Esophagus muscularis mucosa (tissue), 4 donors: ENCODE measurements around the gene MAP9. TPM values are rescaled to one million over a fixed set of nuclear protein-coding genes. Genes with fewer than 3 reads are reported as not detected.

ENCODE experiments used
- DNase-seq: peaks from one replicate; pipeline ENCODE4 v3.0.0-alpha.2; 2017; ENCODE audit errors: extremely low spot score
- H3K27ac ChIP-seq, 4 donors: fragments of 200-600 bp; sonication (generic); replicated peaks in 1 of 4; 1 replicate in 3 of 4; 2 replicates in 1 of 4; pipeline ENCODE4 v1.5.1; 2016 to 2019; ENCODE audit warnings: mild to moderate bottlenecking in 1 of 4
- H3K27me3 ChIP-seq, 4 donors: fragments of 200-600 bp; sonication (generic); one replicate each; pipeline versions ENCODE4 v1.5.1 to v1.6.0; 2016 to 2019
- H3K36me3 ChIP-seq, 4 donors: fragments of 200-600 bp; sonication (generic); one replicate each; pipeline ENCODE4 v1.5.1; 2016 to 2019
- H3K4me1 ChIP-seq, 4 donors: fragments of 200-600 bp; sonication (generic); one replicate each; pipeline ENCODE4 v1.5.1; 2016 to 2019
- H3K4me3 ChIP-seq, 4 donors: fragments of 200-600 bp; sonication (generic); 1 replicate in 2 of 4; 2 replicates in 2 of 4; pipeline ENCODE4 v1.5.1; 2016 to 2019; ENCODE audit warnings: mild to moderate bottlenecking in 4 of 4, moderate library complexity in 1 of 4
- H3K9me3 ChIP-seq, 4 donors: fragments of 200-600 bp; sonication (generic); 1 replicate in 3 of 4; 2 replicates in 1 of 4; pipeline ENCODE4 v1.5.1; 2016 to 2019
- EP300 ChIP-seq: sonication (generic); formaldehyde crosslinking; IDR thresholded peaks from one replicate; pipeline ENCODE4 v1.6.1; 2017; ENCODE audit warnings: antibody characterized with exemption
- POLR2A ChIP-seq: fragments of 450-650 bp; IDR thresholded peaks from one replicate; pipeline ENCODE4 v1.6.1; 2017; ENCODE audit warnings: antibody characterized with exemption, moderate library complexity, mild to moderate bottlenecking, low read depth
- POLR2AphosphoS5 ChIP-seq, 2 donors: sonication (generic); formaldehyde crosslinking; IDR thresholded peaks; one replicate each; pipeline ENCODE4 v1.6.1; 2017; ENCODE audit warnings: antibody characterized with exemption in 2 of 2
- WGBS: methylation state at CpG from one replicate; pipeline ENCODE4 v1.1.5; 2018; 5-methylcytosine and 5-hydroxymethylcytosine counted together
- intact Hi-C: fragments of 100-400 bp; cut with DNase I; formaldehyde crosslinking; loops from one replicate; pipeline ENCODE4 v1.15.1; 2023
- total RNA-seq, 4 donors: library from RNA; depleted of rRNA; stranded (reverse); fragments of >200 nt; gene quantifications; one replicate each; pipeline versions ENCODE4 v1.1.0 to v1.2.1, GENCODE V29; 2016
- TF ChIP-seq, protein P1 (sequence below), 3 experiments: fragments of 200-600 bp in 2 of 3; fragments of 450-650 bp in 1 of 3; sonication (generic) in 2 of 3; IDR thresholded peaks; one replicate each; pipeline ENCODE4 v1.5.1; 2017 to 2019; ENCODE audit warnings: antibody characterized with exemption in 3 of 3, mild to moderate bottlenecking in 2 of 3, moderate library complexity in 1 of 3

Gene MAP9
- total RNA-seq, 4 donors from 2014 or later, result 7.6 to 11.4 (median 10.1) TPM

GRCh38 chr4:155339999-155340398 lies 36.8 kb downstream of the MAP9 start:
- no peak for DNase-seq
- Histone ChIP-seq H3K27me3 (no peaks in the 10 kb centered on the region), H3K27ac (no peak overlapping the region), H3K4me3 (no peak overlapping the region), H3K9me3 (no peaks in the 10 kb centered on the region), H3K36me3 (peaks cover 0 to 5% (median 0%) of the 10 kb centered on the region in 4 donors), H3K4me1 (no peaks in the 10 kb centered on the region)
- TF ChIP-seq POLR2AphosphoS5 (IDR thresholded peaks at IDR 0.05) (no peak), POLR2A (no peak), EP300 (no peak)
- TF ChIP-seq, protein P1, sequence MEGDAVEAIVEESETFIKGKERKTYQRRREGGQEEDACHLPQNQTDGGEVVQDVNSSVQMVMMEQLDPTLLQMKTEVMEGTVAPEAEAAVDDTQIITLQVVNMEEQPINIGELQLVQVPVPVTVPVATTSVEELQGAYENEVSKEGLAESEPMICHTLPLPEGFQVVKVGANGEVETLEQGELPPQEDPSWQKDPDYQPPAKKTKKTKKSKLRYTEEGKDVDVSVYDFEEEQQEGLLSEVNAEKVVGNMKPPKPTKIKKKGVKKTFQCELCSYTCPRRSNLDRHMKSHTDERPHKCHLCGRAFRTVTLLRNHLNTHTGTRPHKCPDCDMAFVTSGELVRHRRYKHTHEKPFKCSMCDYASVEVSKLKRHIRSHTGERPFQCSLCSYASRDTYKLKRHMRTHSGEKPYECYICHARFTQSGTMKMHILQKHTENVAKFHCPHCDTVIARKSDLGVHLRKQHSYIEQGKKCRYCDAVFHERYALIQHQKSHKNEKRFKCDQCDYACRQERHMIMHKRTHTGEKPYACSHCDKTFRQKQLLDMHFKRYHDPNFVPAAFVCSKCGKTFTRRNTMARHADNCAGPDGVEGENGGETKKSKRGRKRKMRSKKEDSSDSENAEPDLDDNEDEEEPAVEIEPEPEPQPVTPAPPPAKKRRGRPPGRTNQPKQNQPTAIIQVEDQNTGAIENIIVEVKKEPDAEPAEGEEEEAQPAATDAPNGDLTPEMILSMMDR (IDR thresholded peaks at IDR 0.05), result no peak
- intact Hi-C loops, result no loop called here
- WGBS, result 85% methylated on average over 6 of the region's 6 CpGs

DNA sequence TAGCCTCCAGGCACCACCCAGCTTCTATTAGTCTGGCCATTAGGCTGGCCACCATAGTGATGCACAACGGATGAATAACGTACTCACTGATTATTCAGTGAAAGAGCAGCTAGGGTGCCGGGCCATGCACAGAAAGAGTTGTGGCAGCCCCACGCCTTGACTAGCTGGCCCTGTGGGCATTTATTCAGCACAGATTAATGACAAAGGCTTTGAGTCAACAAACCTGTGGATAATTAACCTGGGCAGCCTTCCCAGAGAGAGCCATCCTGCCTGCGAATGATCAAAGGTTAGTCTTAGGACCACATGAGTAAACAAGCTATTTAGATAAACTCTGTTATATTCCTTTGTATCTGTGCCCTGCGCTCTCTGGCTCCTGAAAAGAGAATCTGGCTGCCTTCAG lies 37.2 kb downstream of the MAP9 start:
- WGBS, result 76% methylated on average over 6 of the region's 6 CpGs
- Histone ChIP-seq H3K27ac (no peak overlapping the region), H3K4me1 (no peaks in the 10 kb centered on the region), H3K27me3 (no peaks in the 10 kb centered on the region), H3K9me3 (no peaks in the 10 kb centered on the region), H3K4me3 (no peak overlapping the region), H3K36me3 (peaks cover 0 to 5% (median 0%) of the 10 kb centered on the region in 4 donors)
- intact Hi-C loops, result no loop called here
- TF ChIP-seq, protein P1 (IDR thresholded peaks at IDR 0.05), result no peak
- TF ChIP-seq POLR2AphosphoS5 (IDR thresholded peaks at IDR 0.05) (no peak), POLR2A (no peak), EP300 (no peak)
- DNase-seq, result no peak

- H3K4me3 ChIP-seq, result no peak overlapping the region
- H3K27ac ChIP-seq, result no peak overlapping the region
- peaks cover 0 to 5% (median 0%) of the 10 kb centered on the region in 4 donors for H3K36me3 ChIP-seq
- intact Hi-C loops, result no loop called here
- no peaks in the 10 kb centered on the region for H3K4me1 ChIP-seq
- no peaks in the 10 kb centered on the region for H3K9me3 ChIP-seq
- DNase-seq, result no peak
- 100% methylated on average over 1 of the region's 1 CpG for WGBS
- H3K27me3 ChIP-seq, result no peaks in the 10 kb centered on the region
- no peak for TF ChIP-seq POLR2A
- no peak for TF ChIP-seq EP300
- TF ChIP-seq, protein P1 (IDR thresholded peaks at IDR 0.05), result no peak
- TF ChIP-seq POLR2AphosphoS5 (IDR thresholded peaks at IDR 0.05), result no peak
Measured at GRCh38 chr4:155338196-155338595, 38.6 kb downstream of the MAP9 start.

- intact Hi-C loops, result no loop called here
- no peaks in the 10 kb centered on the region for H3K9me3 ChIP-seq
- DNase-seq, result no peak
- 93% methylated on average over 3 of the region's 3 CpGs for WGBS
- no peak overlapping the region for H3K27ac ChIP-seq
- no peaks in the 10 kb centered on the region for H3K36me3 ChIP-seq
- H3K4me3 ChIP-seq, result no peak overlapping the region
- TF ChIP-seq, protein P1 (IDR thresholded peaks at IDR 0.05), result no peak
- TF ChIP-seq POLR2AphosphoS5 (IDR thresholded peaks at IDR 0.05), result no peak
- no peak for TF ChIP-seq POLR2A
- TF ChIP-seq EP300, result no peak
- H3K27me3 ChIP-seq, result no peaks in the 10 kb centered on the region
- no peaks in the 10 kb centered on the region for H3K4me1 ChIP-seq
Measured at GRCh38 chr4:155336242-155336641, 40.5 kb downstream of the MAP9 start.

- intact Hi-C loops, result no loop called here
- H3K27ac ChIP-seq, result no peak overlapping the region
Measured at GRCh38 chr4:155331478-155331877, 45.3 kb downstream of the MAP9 start.

More at GRCh38 chr4:155331478-155331877, 45.3 kb downstream of the MAP9 start:
- Histone ChIP-seq H3K27me3 (no peaks in the 10 kb centered on the region), H3K9me3 (no peaks in the 10 kb centered on the region), H3K4me1 (no peaks in the 10 kb centered on the region), H3K4me3 (no peak overlapping the region), H3K36me3 (no peaks in the 10 kb centered on the region)
- TF ChIP-seq POLR2A (no peak), EP300 (no peak), POLR2AphosphoS5 (IDR thresholded peaks at IDR 0.05) (no peak)
- TF ChIP-seq, protein P1 (IDR thresholded peaks at IDR 0.05), result no peak
- no peak for DNase-seq
